GM12878 (cell line): ENCODE results near the gene STK11. TPM values are rescaled to one million over a fixed set of nuclear protein-coding genes. Genes with fewer than 3 reads are reported as not detected.
"Not testable (repeated sequence)": the region's sequence is repeated elsewhere in the genome, so short reads cannot be mapped to it uniquely, and the experiment has no call there.

ENCODE experiments used
- ATAC-seq: fragments of 200-7000 bp; cut with Tn5 transposase; 3 replicates; pipeline ENCODE4 v1.9.1; 2020; ENCODE audit warnings: mild to moderate bottlenecking, moderate library complexity
- BruUV-seq: library from RNA; stranded (reverse); fragments of 400-500 nt; replicated peaks from 2 replicates; lab custom pipeline; 2021; lab: Mats Ljungman, UMichigan
- CTCF ChIA-PET: fragments of 300-600 bp; sonication (Branson Sonifier 250); formaldehyde crosslinking; extraction: SDS; loops from one replicate; lab custom pipeline; 2021; ENCODE audit warnings: inconsistent platforms; lab: Yijun Ruan, JAX
- POLR2A ChIA-PET: fragments of 350-600 bp; formaldehyde crosslinking; extraction: SDS; loops from one replicate; lab custom pipeline; 2021; ENCODE audit warnings: inconsistent platforms; lab: Charles Lee
- RAD21 ChIA-PET: fragments of 300-600 bp; sonication (Branson Sonifier 250); formaldehyde crosslinking; loops from one replicate; lab custom pipeline; 2023; ENCODE audit warnings: antibody characterized with exemption; ENCODE audit not compliant: unreplicated experiment; lab: Charles Lee
- SMC1A ChIA-PET: fragments of 300-600 bp; sonication (Branson Sonifier 250); formaldehyde crosslinking; loops from one replicate; lab custom pipeline; 2023; ENCODE audit not compliant: unreplicated experiment, uncharacterized antibody; lab: Charles Lee
- DNase-seq: peaks from one replicate; pipeline ENCODE4 v3.0.0-alpha.2; 2011; ENCODE audit warnings: low read depth, low spot score
- FAIRE-seq: peaks from 3 replicates; lab custom pipeline; 2011; peaks lifted over from hg19 to GRCh38; lab: Jason Lieb, UNC
- H2AFZ ChIP-seq: 2 replicates; pipeline ENCODE4 v1.6.0; 2011; ENCODE audit warnings: low read depth, low read length, control low read depth; ENCODE audit not compliant: control insufficient read depth
- H3K27ac ChIP-seq: 2 replicates; pipeline ENCODE4 v1.5.1; 2011; ENCODE audit warnings: control low read depth; ENCODE audit not compliant: control insufficient read depth, insufficient read depth
- H3K27me3 ChIP-seq, 2 experiments: replicated peaks in 1 of 2; 2 replicates each; pipeline versions ENCODE4 v1.6.0 to v1.6.1; 2011; ENCODE audit warnings: low read length in 1 of 2; ENCODE audit not compliant: control insufficient read depth in 2 of 2, insufficient read depth in 2 of 2
- H3K36me3 ChIP-seq, 2 experiments: 2 replicates each; pipeline ENCODE4 v1.5.1; 2011; ENCODE audit warnings: low read length in 1 of 2; ENCODE audit not compliant: control insufficient read depth in 2 of 2, insufficient read depth in 2 of 2
- H3K4me1 ChIP-seq: 2 replicates; pipeline ENCODE4 v1.6.1; 2011; ENCODE audit warnings: mild to moderate bottlenecking, low read length, moderate library complexity, mixed read lengths; ENCODE audit not compliant: control insufficient read depth, insufficient read depth
- H3K4me2 ChIP-seq: 2 replicates; pipeline ENCODE4 v1.6.0; 2011; ENCODE audit warnings: control low read depth; ENCODE audit not compliant: control insufficient read depth, insufficient read depth
- H3K4me3 ChIP-seq: fragments of 200-600 bp; sonication (generic); 2 replicates; pipeline ENCODE4 v1.5.1; 2016
- H3K79me2 ChIP-seq: 2 replicates; pipeline ENCODE4 v1.6.0; 2011; ENCODE audit warnings: low read length; ENCODE audit not compliant: control insufficient read depth, insufficient read depth
- H3K9ac ChIP-seq: 2 replicates; pipeline ENCODE4 v1.8.0; 2011; ENCODE audit warnings: low read length, control low read depth, mixed read lengths; ENCODE audit not compliant: control insufficient read depth, insufficient read depth
- H3K9me3 ChIP-seq: replicated peaks from 3 replicates; pipeline ENCODE4 v1.5.1; 2011; ENCODE audit warnings: mild to moderate bottlenecking, low read length; ENCODE audit not compliant: control insufficient read depth, insufficient read depth
- H4K20me1 ChIP-seq: 2 replicates; pipeline ENCODE4 v1.6.0; 2011; ENCODE audit not compliant: control insufficient read depth, insufficient read depth
- NFYA ChIP-seq: IDR thresholded peaks from 2 replicates; pipeline ENCODE4 v1.6.1; 2011; ENCODE audit warnings: low read depth, mild to moderate bottlenecking, low read length, improper control_type of control experiment, borderline replicate concordance
- NR2C1 ChIP-seq: fragments of 450-650 bp; IDR thresholded peaks from 2 replicates; pipeline ENCODE4 v1.6.1; 2017; ENCODE audit warnings: antibody characterized with exemption, mild to moderate bottlenecking, moderate library complexity
- POLR2AphosphoS2 ChIP-seq: IDR thresholded peaks from 2 replicates; pipeline ENCODE4 v1.6.1; 2011; ENCODE audit warnings: low read depth, mild to moderate bottlenecking, low read length, improper control_type of control experiment, moderate library complexity
- SREBF1 ChIP-seq: IDR thresholded peaks from 2 replicates; pipeline ENCODE4 v1.6.1; 2012; ENCODE audit warnings: mild to moderate bottlenecking, low read length
- WGBS: methylation state at CpG from one replicate; pipeline ENCODE4 v1.1.6; 2016; ENCODE audit warnings: low lambda C conversion rate; ENCODE audit not compliant: insufficient replicate concordance, insufficient coverage; ENCODE audit errors: missing lambda C conversion rate; 5-methylcytosine and 5-hydroxymethylcytosine counted together
- in situ Hi-C: fragments of 300-500 bp; cut with MboI; formaldehyde crosslinking; loops from 9 replicates; pipeline ENCODE4 v1.14.3; 2018; ENCODE audit warnings: mixed read lengths
- intact Hi-C: fragments of 100-400 bp; cut with micrococcal nuclease; formaldehyde crosslinking; loops from one replicate; pipeline ENCODE4 v1.14.2; 2022; ENCODE audit not compliant: unreplicated experiment
- polyA plus RNA-seq, 11 experiments: library from polyadenylated mRNA; depleted of rRNA in 4 of 11; unstranded in 6 of 11; stranded (reverse) in 5 of 11; fragments of >200 nt; fragmentation: Nextera tagmentation in 4 of 11; fragmentation: Illumina TruSeq in 1 of 11; extraction: Ambion mirVana in 4 of 11; extraction: Trizol in 1 of 11; gene quantifications; 1 replicate in 1 of 11; 2 replicates in 10 of 11; pipeline versions ENCODE4 v1.2.1 to v1.2.3, GENCODE V29; 2011 to 2016; ENCODE audit warnings: inconsistent platforms in 2 of 11, missing spikeins in 2 of 11, low read depth in 1 of 11
- total RNA-seq, 4 experiments: library from RNA; depleted of rRNA in 3 of 4; stranded (reverse); fragments of >200 nt in 3 of 4; fragmentation: Illumina TruSeq in 1 of 4; extraction: Trizol in 1 of 4; gene quantifications; 2 replicates each; pipeline versions ENCODE4 v1.2.1 to v1.2.3, GENCODE V29; 2013 to 2021

Gene STK11
- total and polyA plus RNA-seq, 10 of the 15 experiments (the other 5 are each of a cell fraction or from before 2014, with no cell fraction given): 0.33 to 71.0 (median 23.8) TPM

GRCh38 chr19:1206864-1207450 is 1.4 kb downstream of the STK11 start (continued):
- TF ChIP-seq POLR2AphosphoS2 (0 out of 2 replicates have a peak, but pooled peaks have one; percentile 8), NFYA (no peak)

- ATAC-seq, SMC1A ChIA-PET, intact Hi-C loops, FAIRE-seq, H2AFZ ChIP-seq, BruUV-seq, CTCF ChIA-PET, H3K27me3 ChIP-seq, H3K9me3 ChIP-seq, H3K27ac ChIP-seq, in situ Hi-C loops, RAD21 ChIA-PET, H4K20me1 ChIP-seq, DNase-seq: not testable (repeated sequence)
- peak overlapping the region; percentile 51 for H3K9ac ChIP-seq
- peak overlapping the region; percentile 98 for H3K4me3 ChIP-seq
- peak overlapping the region; percentile 86 for H3K4me2 ChIP-seq
- POLR2A ChIA-PET: interaction anchor here (0.6 kb wide), 1 partner anchor 182 kb away, joined by 5 read pairs; the partner anchor contains the start of gene CNN2
- peaks cover 0 to 12% of the 10 kb centered on the region in 2 experiments; a peak in 2 of 4 replicates for H3K36me3 ChIP-seq
- peaks cover 72% of the 10 kb centered on the region for H3K79me2 ChIP-seq
- 85% methylated on average over 10 of the region's 10 CpGs for WGBS
- peaks cover 24% of the 10 kb centered on the region for H3K4me1 ChIP-seq
These were observed 3.3 kb downstream of the STK11 start for GRCh38 chr19:1208830-1209229.

DNA sequence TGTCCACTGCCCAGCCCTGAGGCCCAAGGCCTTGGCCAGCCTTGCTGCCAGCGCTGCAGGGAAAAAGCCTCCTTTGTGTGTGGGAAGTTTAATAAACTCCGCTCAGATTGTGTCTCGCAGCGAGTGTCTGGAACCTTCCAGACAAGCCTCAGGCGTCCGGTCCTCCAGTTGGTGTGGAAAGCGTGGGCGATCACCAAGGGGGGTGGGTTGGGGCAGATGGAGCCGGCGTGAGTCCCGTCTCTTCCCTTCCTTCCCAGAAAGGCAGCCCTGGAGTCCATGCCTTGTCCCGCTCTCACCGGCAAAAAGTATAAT is 4.6 kb downstream of the STK11 start:
- FAIRE-seq (no peak), DNase-seq (no peak)
- POLR2A ChIA-PET: interaction anchor here (0.5 kb wide), 1 partner anchor 958 kb away, joined by 4 read pairs; no protein-coding TSS in a partner anchor
- H2AFZ ChIP-seq: no peak overlapping the region
- H3K27ac ChIP-seq: no peak overlapping the region
- in situ Hi-C loops: no loop called here
- peaks cover 27% of the 10 kb centered on the region for H3K4me1 ChIP-seq
- H3K4me3 ChIP-seq: no peak overlapping the region
- BruUV-seq: no TSS peak
- TF ChIP-seq NR2C1: no peak
- TF ChIP-seq SREBF1: no peak
- TF ChIP-seq, all 136 proteins: peak for 0
- SMC1A ChIA-PET: no interaction called here
- WGBS: 98% methylated on average over 13 of the region's 13 CpGs
- Histone ChIP-seq H3K79me2 (peaks cover 85% of the 10 kb centered on the region), H3K27me3 (no peaks in the 10 kb centered on the region), H3K9me3 (no peaks in the 10 kb centered on the region), H3K9ac (no peak overlapping the region), H3K4me2 (no peak overlapping the region), H4K20me1 (no peaks in the 10 kb centered on the region; the same call in none of the 2 replicates), H3K36me3 (peaks cover 6 to 12% of the 10 kb centered on the region in 2 experiments; a peak in 3 of 4 replicates)
- intact Hi-C loops: no loop called here
- CTCF ChIA-PET: interaction anchor here (0.6 kb wide), 2 partner anchors 213 to 317 kb away, joined by 3 to 5 read pairs; partner anchors contain the start of gene MED16
- RAD21 ChIA-PET: interaction anchor here (0.6 kb wide), 1 partner anchor 34 kb away, joined by 4 read pairs; no protein-coding TSS in a partner anchor
- ATAC-seq: no peak
